Stimulated activated CD8-positive, alpha-beta memory T cell treated with anti-CD3 and anti-CD28 coated beads, Interleukin-7, amount 100 ng/mL, for 1 hour (primary cell): ENCODE measurements around the gene PPP1R1C.

ENCODE experiments used
- DNase-seq, 2 donors: peaks; one replicate each; pipeline ENCODE4 v3.0.0-alpha.2; 2020; ENCODE audit warnings: low read depth in 2 of 2

The PPP1R1C gene

DNA sequence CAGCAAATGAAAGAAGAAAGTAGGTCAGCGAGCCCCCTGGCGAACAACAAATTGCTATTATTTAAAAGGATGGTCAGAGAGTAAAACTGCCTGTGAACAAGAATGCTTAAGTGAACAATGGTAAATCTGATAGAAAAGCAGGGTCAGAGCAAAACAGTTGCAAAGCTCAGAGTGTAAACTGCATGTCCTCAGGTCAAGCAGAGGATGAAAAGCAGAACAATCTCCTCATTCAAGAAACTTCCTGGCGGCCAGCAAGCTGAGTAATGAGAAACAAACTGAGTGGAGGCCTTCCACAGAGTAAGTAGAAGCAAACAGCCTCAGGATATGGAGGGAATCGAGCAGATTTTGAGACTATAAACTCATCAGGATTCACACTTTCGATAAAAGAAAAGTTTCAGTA lies 117.9 kb downstream of the PPP1R1C start:
- no peak for DNase-seq

DNA sequence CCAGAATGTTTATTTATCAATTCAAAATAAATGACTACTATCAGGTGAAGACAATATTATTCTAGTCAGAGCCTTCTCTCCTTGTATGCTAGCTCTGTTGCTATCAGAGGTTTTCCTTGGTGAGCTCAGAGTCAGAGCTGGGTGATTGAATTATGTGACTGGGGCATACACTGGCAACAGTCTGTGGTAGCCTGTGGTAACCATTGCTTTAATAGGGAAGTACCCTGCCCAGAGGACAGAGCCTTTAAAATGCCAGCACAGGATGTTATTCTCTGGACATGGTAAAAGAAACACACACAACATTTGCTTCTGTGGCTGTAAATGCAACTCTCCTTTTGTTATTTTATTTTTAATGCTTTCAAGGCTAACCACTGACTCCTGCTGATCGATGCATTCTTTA lies 124.7 kb downstream of the PPP1R1C start:
- no peak for DNase-seq

DNA sequence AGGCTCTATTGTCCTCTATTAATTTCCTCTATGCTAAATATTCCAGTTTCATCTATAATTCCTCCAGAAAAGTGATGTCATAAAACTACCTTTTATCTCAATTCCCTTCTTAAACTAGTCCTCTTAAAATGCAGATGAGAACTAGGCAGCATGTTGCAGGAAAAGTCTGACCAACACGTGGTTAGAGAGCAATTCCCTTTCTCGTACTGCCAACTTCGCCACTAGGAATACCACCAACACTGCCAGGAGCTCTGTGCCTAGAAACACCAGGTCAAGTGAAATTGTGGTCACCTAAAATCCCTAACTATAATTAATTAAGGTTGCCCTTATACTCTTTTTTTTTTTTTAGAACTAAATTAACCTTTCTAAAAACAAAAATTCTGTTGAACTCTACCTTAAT lies 127.7 kb downstream of the PPP1R1C start:
- no peak for DNase-seq

DNA sequence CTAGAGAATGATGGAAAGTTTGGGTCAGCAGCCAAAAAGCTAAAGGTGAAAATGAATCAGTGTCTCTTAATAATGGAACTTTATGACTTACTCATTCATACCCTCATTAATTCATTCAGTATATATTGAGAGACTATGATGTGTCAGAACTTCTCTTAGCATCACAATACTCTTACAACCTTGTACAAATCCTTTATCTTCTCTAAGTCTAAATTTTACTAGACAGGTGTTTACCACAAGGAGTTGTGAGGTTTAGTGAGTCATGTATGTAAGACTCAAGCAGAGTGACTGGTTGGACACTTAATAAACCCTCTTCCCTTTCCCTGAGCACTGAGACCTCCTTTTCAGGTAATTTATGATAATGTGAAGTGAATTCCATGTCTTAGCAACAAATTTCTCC lies 129.6 kb downstream of the PPP1R1C start:
- DNase-seq, result no peak

DNA sequence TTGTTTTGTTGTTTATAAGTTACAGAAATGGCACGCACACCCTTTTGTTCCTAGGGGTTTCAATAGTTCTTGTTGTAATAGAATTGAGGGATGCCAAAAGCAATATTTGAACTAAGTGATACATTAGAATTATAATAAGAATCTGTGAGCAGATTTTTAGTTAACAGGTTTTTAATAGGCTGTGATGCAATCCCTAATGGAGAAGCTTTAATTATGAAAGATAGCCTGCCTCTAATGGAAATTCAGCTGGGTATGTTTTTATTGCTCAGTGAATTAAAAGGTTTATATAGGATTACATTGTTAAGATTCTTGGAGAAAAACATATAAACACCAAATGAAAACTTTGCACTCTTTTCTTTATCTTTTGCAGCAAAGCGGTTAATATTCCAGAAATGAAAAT lies 131.1 kb downstream of the PPP1R1C start:
- DNase-seq, result no peak

DNA sequence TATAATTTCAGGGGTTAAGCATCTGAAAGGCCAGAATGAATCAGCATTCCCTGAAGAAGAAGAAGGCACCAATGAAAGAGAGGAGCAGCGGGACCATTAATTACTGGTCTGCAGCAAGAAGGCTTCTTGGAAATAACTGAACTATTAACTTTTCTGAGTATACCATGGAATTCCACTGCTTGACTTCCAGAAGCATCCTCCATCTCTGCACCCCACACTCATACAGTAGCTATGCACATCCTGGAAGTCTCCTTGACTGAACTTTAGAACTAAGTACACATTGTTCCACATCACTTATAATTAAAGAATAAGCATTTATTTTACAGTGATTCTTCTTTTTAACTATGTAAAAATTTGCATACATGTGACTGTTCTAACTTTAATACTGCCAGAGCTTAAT lies 131.5 kb downstream of the PPP1R1C start:
- DNase-seq, result no peak

DNA sequence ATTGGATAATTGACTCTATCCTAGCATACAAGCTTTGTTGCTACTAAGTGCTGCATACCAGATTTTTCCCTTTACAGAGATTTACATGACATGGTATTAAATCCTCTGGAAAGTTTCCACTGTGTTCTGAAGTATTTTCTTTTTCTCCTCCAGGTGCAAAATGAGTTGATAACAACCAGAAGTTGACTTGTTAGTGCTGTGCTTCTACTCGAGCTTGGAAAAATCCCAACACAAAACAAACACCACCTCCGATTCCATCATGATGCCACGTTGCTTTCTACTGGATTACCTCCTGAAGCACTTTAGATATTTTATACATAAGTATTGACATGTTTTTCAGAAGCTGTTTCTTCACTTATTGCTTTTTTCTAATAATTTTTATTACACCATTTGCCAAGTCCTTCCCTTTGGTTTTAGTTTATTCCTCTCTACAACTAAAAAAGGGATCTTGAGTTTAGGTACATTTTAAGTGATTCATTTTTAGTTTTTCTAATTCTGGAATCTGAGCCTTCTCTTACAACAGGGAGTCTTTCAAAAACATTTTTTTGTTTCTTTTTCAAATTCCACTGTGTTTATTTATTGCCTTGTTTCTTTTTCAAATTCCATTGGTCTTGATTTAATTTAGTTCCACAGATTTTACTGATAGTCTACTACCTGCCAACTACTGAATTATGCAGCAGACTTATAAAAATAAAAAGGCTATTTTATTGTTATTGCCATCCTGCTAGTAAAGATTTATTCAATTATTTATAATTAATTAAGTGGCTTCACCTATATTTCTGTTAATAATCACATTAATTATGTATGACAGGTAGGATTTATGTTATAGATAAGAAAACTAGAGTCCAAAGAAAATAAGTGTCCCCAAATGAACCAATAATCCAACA lies 143.4 kb downstream of the PPP1R1C start:
- no peak for DNase-seq

DNA sequence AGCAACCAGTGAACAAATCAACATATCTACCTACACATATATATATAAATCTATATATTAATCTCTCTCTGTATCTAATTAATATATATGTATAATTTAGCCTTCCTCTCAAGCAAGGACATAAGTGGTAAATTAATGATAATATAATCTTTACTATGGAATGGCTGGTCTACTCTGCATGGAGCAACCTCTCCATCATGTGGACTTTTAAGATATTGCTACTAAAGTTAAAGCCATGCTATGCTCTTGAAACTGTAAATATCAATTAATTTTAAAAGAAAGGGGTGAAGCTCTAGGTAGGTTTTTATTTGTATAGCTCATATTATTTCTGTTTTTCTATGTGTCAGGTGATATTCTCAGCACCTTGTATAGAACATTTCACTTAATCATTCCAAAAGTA lies 147.0 kb downstream of the PPP1R1C start:
- DNase-seq, result no peak

DNA sequence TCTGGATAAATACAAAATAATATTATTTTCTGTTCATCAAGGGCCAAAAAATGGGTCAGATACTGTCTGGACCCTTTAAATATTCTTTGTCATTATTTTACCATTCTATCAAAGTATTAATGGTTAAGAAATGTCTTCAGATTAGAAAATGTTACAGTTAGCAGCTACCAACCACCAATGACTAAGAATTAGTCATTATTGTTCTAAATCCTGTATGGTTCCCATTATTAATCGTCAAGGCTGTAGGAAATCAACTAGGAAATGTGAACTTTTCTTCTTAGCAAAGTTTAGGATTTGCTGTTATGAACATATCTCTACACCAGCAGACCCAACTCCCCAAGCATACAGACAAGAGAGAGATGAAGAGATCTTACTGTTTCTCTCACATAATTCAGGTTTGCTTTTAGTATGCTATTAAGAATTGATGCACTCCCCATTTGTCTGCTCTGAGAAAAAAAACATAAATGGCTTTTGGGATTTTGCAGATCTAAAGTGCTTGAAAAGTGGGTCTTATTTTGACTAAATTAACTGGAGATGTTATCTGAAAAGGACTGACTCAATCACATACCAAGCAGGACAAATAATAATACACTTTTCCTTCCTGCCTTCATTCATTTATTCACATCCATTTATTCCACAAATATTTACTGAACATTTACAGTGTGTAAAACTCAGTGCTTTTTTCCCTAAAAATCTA lies 147.7 kb downstream of the PPP1R1C start:
- DNase-seq, result no peak

DNA sequence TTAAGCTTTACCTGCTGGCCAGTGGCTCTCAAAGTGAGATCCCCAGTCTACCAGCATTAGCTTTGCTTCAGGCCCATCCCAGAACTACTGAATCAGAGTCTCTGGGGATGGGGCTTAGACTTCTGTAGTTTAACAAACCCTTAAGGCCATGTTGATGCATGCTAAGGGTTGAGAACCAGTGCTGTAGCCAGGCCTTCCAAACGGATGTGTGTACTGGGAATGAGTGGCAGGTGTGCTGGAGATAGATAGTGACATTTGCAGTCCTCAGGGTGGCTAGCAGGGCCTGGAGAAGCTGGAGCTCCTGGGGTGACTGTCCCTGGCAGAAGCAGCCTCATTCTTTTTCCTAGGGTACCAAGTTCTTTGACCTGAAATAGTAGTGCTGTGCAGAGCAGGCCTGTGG lies 148.5 kb downstream of the PPP1R1C start:
- DNase-seq, result no peak

DNA sequence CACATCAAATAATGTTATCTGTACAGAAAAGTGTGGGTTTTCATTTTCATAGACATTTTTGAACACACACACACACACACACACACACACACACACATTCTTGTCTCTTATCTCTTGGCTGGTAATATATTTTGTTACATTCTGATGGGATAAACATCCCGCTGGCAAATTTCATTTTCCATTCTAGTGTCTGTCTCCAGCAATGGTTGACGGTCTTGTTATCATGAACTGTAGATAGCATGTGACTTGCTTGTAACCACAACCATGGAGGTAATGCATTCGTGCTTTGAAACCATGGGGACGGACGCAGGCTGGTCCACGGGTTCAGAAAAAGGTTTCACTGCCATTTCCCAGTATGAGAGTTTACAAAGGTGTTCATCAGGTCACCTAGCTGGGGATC lies 156.4 kb downstream of the PPP1R1C start:
- DNase-seq, result no peak

DNA sequence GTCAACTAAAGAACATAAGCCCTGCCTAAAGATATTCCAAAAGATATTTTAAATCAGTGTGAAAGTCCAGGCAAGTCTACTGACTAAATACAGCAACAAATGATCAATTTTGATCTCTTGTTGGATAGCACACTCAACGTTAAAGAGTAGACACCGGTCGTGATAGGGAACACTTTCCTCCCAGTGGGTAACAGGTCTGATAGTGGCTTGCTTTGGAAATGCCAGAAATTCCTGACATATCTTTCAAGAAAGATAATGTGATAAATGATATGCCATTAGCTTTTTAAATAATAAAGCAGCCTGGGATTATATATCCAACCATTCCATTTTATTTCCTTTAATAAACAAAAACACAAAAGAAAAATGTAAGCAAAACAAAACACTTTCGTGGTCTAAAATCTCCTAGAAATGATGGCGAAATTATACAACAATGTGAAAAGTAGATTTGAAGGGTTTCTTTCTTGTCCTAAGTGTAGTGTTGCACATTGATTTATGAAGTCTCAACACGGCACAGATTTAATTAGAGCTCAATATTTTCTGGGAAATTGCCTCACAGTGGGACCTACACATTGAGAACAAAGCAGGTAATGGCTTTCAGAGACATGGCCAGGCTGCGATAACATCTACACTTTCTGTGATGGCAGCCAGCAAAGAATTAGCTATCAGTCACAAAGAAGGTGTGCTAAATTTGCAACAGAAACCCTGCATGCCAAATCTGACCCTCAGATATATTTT lies 158.6 kb downstream of the PPP1R1C start:
- no peak for DNase-seq

DNA sequence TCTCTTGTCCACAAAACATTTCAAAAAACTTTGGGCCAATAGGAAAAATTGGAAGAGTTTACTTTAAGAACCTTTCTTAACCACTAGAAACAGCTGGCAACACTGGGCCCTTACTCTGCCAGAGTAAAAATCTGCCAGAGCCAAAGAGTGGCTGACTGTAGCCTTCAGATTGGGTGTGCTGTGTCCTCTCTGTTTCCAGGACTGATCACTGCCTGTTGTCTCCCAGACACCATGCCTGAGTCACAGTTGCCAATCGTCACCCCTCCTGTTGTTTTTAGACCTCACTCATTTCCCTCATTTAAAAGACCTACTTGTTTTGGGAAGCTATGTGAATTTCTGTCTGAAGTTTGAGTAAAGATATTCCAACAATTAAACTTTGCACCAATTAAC lies 159.1 kb downstream of the PPP1R1C start:
- DNase-seq, result no peak

DNA sequence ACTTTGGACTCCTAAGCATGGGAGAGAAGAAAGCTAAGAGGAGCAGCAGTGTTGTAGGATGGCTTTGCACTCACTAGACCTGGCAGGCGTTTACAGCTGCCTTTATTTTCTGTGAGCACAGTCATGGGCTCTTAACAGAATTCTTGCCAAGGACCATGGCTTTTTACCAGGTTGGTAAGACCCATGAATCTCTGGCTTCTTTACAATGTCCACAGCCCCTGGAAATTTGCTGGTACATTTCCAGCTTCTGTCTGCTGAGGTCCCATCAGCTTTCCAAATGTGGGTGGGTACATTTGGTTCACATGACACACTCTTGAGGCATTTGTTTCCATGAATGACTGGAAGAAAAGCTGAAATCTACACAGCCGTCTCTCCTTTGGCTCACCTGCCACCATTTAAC lies 162.7 kb downstream of the PPP1R1C start:
- no peak for DNase-seq

DNA sequence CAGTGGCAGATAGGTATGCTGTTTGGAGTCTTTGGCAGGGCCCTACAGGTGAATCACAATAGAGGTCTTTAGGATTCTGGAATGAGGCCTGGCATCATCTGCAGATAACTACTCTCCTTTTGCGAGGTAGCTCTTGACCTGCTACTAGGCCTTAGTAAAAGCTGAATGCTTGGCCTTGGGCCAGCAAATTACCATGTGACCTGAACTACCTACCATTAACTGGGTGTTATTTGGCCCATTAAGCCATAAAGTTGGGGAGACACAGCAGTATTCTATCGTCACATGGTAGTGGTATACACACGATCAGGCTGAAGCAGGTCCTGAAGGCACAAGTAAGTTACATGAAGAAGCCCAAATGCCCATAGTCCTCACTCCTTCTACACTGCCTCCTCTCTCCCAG lies 178.2 kb downstream of the PPP1R1C start:
- DNase-seq, result no peak

DNA sequence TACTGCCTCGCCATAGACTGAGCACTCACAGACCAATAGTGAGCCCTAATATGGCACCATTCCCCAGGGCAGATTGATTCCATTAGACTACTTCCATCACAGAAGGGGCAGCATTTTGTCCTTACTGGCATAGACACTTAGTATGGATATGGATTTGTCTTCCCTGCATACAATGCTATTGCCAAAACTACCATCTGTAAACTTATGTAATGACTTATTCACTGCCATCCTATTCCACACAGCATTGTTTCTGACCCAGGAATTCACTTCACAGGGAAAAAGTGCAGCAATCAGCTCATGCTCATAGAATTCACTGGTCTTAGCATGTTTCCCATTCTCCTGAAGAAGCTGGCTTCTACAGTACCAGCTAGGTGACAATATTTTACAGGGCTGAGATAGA lies 179.0 kb downstream of the PPP1R1C start:
- no peak for DNase-seq

DNA sequence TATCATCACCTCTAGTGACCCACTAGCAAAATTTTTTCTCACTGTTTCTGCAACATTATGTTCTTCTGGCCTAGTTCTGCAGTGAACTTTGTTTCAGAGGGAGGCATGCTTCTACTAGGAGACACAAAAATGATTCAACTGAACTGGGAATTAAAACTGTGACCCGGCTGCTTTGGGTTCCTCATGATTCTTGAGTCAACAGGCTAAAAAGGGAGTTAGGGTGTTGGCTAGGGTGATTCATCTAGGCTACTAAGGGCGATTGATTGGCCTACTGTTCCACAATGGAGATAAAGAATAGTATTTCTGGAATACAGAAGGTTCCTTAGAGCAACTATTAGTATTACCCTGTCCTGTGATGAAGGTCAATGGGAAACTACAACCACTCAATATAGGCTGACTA lies 179.5 kb downstream of the PPP1R1C start:
- no peak for DNase-seq

DNA sequence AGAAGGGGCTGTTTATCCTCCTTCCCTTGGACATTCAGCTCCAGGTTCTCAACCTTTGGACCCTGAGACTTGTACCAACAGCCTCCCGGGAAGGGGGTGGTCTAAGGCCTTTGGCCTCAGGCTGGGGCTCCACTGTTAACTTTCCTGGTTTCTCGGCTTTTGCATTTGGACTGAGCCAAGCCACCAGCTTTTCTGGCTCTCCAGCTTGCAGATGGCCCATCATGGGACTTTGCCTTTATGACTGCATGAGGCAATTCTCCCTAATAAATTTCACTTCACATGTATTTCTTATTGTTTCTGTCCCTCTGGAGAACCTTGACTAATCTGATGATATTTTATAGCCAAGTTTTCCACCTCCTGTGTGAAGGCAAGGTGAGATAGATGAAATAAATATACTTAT lies 180.8 kb downstream of the PPP1R1C start:
- no peak for DNase-seq

DNA sequence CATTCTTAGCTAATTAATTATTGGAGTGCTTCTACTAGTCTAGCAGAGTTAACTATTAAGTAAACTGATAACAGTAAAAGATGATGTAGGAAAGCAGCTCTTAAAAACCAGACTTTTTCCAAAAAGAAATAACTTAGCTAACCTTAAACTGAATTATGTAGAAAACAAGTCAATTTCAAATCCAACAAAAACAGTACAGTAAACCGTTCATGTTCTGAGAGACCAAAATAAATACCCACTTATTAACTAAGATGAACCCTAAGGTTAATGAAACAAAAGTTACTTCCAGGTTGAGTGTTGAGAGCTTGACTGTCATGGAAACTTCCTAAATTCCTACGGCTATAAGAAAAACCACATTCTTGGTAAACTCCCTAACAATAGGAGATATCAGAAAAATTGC lies 181.2 kb downstream of the PPP1R1C start:
- no peak for DNase-seq
